Measurements from ENCODE around the gene MACC1.

MACC1 gene, protein sequence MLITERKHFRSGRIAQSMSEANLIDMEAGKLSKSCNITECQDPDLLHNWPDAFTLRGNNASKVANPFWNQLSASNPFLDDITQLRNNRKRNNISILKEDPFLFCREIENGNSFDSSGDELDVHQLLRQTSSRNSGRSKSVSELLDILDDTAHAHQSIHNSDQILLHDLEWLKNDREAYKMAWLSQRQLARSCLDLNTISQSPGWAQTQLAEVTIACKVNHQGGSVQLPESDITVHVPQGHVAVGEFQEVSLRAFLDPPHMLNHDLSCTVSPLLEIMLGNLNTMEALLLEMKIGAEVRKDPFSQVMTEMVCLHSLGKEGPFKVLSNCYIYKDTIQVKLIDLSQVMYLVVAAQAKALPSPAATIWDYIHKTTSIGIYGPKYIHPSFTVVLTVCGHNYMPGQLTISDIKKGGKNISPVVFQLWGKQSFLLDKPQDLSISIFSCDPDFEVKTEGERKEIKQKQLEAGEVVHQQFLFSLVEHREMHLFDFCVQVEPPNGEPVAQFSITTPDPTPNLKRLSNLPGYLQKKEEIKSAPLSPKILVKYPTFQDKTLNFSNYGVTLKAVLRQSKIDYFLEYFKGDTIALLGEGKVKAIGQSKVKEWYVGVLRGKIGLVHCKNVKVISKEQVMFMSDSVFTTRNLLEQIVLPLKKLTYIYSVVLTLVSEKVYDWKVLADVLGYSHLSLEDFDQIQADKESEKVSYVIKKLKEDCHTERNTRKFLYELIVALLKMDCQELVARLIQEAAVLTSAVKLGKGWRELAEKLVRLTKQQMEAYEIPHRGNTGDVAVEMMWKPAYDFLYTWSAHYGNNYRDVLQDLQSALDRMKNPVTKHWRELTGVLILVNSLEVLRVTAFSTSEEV
- 0.41 to 3.4 reads per million in 2 donors for total RNA-seq

GRCh38 chr7:20217193-20217948 is at the start of gene MACC1:
Gene MACC1 (minus strand): TSS chr7:20217384. CDS start chr7:20161862, 55,522 bp downstream.
- no peak for DNase-seq

GRCh38 chr7:20264623-20265022 is 47.4 kb upstream of the MACC1 start:
- DNase-seq: no peak

DNA sequence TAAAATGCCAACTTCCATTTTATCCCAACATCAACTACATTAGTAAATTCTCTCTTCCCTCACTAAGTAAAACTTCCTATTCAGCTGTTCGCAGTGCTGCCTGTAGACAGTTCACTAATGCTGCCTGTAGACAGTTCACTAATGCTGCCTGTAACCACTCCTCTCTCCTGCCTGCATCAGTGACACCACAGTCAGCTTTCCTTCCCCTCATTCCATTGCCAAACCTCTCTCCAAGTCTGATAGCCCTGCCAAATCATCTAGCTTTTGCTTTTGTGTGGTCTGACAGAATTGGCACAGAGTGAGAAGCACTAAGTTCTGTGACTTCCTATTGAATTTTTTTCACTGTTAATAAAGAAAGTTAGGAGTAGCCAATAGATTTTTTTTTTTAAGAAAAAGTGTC is 43.0 kb upstream of the MACC1 start:
- DNase-seq: no peak

DNA sequence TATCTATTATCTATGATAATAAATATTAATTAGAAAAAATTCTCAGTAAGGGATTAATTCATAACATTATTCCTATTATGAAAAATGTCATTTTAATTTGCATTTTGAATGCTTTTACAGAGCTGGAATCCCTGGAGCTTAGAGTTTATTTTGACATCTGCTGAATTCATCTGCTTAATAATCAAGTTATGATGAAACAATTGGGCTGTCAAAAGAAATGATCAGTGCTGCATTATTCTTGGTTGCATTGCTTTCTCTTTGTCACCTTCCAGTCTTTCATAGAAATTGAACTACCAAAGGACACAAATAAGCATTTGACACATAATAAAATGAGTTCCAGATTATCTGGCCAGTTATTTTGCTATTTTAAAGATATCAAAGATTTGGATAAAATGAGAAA is 40.0 kb upstream of the MACC1 start:
- DNase-seq: no peak

GRCh38 chr7:20249920-20250319 is 32.7 kb upstream of the MACC1 start:
- DNase-seq: no peak

- DNase-seq: no peak
Observed at GRCh38 chr7:20249376-20249775, 32.2 kb upstream of the MACC1 start.

- DNase-seq: no peak
Observed at GRCh38 chr7:20246236-20246635, 29.1 kb upstream of the MACC1 start.

- no peak for DNase-seq
Observed at GRCh38 chr7:20244334-20245120, 27.3 kb upstream of the MACC1 start.

- no peak for DNase-seq
Observed at GRCh38 chr7:20241911-20242261, 24.7 kb upstream of the MACC1 start.

- DNase-seq: no peak
Observed at GRCh38 chr7:20241194-20241910, 24.2 kb upstream of the MACC1 start.

GRCh38 chr7:20240080-20240926 is 23.1 kb upstream of the MACC1 start:
- no peak for DNase-seq

DNA sequence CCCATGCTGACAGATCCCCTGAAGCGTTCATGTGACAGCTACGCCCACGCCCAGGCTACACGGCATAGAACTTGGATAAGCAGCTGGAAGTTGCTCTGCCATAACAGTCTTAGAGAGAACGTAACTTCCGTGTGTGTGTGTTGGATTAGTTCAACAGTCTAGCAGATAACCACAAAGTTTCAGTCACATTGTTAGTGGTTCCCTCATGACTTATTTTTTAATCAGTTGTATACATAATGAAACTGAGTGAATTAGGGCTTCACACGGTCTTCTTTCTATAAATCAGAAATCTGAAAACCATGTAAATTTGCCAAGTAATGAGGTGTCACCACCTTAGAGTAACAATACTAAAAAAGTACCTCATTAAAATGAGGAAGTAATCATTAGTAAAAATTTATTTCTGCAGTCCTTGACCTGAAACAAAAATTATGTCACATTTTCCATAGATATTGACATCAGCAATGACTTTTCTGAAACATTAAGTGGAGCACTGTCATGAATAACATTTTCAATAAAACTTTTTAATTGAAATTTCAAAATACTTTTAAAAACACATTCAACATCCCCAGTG is 21.7 kb upstream of the MACC1 start:
- no peak for DNase-seq

DNA sequence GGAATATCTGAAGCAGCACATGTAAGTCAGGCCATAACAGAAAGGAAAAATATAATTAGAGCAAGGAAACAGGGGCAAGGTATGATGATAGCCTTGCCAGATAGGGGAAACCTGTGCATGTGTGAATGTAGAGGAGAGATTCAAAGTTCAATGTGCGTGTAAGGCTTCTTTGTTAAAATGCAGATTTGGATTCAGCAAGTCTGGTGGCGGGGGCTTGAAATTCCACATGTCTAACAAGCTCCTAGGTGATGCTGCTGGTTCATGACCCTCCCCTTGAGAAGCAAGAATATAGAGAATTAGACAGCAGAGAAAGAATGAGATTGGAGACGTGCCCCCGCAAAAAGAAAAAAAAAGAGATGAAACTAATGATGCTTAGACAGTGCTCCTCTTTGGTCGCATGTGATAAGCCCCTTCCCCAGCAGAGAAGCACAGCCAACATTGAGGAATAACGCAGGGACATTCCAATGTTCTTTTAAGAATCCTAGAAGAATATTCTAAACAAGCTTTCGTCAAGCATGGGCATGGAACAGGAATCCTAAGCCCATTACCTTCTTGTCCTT is 21.1 kb upstream of the MACC1 start:
- no peak for DNase-seq

GRCh38 chr7:20237464-20238193 is 20.4 kb upstream of the MACC1 start:
- DNase-seq: no peak

DNA sequence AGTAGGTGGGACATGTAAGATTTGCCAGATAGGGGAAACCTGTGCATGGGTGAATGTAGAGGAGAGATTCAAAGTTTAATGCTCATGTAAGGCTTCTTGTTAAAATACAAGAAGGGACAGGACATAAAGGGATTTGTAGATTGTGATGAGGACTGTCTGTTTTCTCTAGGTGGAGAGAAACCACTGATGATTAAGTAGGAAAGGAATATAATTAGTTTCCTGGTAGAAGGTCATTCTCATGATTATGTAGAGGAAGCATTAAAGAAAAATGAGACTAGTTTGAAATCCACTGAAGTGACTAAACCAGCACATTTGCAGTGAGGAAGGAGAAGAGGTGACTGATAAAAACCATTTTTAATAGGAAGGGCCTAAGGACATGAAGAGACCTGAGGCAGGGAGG is 19.6 kb upstream of the MACC1 start:
- no peak for DNase-seq

- no peak for DNase-seq
Observed at GRCh38 chr7:20236043-20236442, 18.9 kb upstream of the MACC1 start.

DNA sequence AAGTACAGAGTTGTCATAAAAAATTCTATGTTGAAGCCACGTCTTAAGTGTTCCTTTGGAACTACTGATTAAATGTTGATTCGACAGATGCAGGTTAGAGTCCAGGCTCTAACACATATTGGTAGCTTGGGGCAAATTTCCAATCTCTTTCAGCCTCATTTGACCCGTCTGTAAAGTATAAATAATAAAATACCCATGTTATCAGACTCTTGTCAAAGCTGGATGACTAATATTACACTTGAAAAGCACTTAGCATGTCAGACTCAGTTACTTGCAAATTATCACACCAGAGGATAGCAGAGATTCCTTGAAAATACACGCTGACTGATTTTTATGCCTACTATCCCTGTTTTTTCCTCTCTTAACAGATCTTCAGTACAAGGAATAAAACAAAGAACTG is 18.1 kb upstream of the MACC1 start:
- DNase-seq: no peak

GRCh38 chr7:20233362-20233761 is 16.2 kb upstream of the MACC1 start:
- no peak for DNase-seq

GRCh38 chr7:20232848-20233247 is 15.7 kb upstream of the MACC1 start:
- no peak for DNase-seq

Measured in activated gamma-delta T cell (primary cell).